ENCODE results near the gene MAP7. TPM values are rescaled to one million over a fixed set of nuclear protein-coding genes. Genes with fewer than 3 reads are reported as not detected.
"Not testable (repeated sequence)": the region's sequence is repeated elsewhere in the genome, so short reads cannot be mapped to it uniquely, and the experiment has no call there.

Gene MAP7
- total RNA-seq, 1 donor from 2014 or later = 0.51 TPM

DNA sequence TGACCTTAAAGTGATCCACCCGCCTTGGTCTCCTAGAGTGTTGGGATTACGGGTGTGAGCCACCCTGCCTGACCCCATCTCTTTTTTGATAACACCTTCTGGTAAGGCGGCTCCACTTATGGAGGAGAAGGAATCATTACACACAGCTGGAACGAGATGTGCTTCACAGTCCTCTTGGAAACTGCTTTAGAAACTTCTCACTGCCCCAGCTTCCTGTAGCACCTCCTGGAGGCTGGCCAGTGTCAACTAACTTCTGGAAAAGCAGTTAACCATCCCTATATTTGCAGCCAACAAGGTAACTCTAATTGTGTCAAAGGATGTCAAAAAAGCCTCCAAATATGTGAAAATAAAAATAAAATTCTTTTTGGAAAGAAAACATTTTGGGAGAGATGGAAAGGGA lies 211.7 kb downstream of the MAP7 start:
- DNase-seq (ENCODE audit: low read depth in 2 of 2) = no peak

GRCh38 chr6:136337606-136338005 lies 212.6 kb downstream of the MAP7 start:
- no peak for DNase-seq (ENCODE audit: low read depth in 2 of 2)

GRCh38 chr6:136337121-136337520 lies 213.1 kb downstream of the MAP7 start:
- no peak for DNase-seq (ENCODE audit: low read depth in 2 of 2)

- no peak for DNase-seq (ENCODE audit: low read depth in 2 of 2)
Observed at GRCh38 chr6:136335736-136336363, 214.4 kb downstream of the MAP7 start.

GRCh38 chr6:136334853-136335252 lies 215.4 kb downstream of the MAP7 start:
- no peak for DNase-seq (ENCODE audit: low read depth in 2 of 2)

DNA sequence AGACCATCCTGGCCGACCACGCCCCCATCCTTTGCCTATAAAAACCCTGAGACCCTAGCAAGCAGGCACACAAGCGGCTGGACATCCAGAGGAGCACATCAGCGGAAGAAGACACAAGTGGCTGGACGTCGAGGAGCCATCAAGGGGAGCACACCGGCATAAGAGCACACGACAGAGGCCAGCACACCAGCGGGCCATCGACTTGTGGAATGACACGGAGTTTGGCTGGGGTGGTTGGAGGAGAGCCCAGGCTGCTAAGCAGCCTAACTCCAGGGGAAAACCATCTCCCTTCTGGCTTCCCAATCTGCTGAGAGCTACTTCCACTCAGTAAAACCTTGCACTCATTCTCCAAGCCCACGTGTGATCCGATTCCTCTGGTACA lies 215.8 kb downstream of the MAP7 start:
- no peak for DNase-seq (ENCODE audit: low read depth in 2 of 2)

GRCh38 chr6:136333824-136334464 lies 216.3 kb downstream of the MAP7 start:
- DNase-seq (ENCODE audit: low read depth in 2 of 2) = no peak

DNA sequence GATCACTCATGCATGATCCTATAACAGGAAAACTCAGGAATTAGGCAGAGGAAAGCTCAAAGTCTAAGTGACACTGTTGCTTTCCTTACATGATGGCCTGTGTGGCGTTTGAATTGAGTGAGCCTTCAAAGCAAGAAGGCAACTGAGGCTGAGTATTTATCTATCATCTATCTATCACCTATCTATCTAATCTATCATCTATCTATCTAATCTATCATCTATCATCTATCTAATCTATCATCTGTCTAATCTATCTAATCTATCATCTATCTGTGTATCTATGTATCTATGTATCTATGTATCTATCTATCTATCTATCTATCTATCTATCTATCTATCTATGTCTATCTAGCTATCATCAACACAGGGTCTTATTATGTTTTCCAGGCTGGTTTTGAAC lies 218.8 kb downstream of the MAP7 start:
- no peak for DNase-seq (ENCODE audit: low read depth in 2 of 2)

DNA sequence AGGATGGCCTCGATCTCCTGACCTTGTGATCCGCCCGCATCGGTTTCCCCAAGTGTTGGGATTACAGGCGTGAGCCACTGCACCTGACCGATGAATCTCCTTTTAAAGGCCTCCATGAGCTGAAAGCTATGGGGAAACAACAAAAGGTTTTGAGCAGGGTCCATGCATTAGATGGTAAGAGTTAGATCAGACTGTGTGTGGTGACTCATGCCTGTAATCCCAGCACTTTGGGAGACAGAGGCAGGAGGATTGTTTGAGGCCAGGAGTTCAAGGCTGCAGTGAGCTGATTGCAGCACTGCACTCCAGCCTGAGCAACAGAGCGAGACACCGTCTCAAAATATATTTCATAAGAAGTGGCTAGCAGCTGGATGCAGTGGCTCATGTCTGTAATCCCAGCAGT lies 219.6 kb downstream of the MAP7 start:
- no peak for DNase-seq (ENCODE audit: low read depth in 2 of 2)

DNA sequence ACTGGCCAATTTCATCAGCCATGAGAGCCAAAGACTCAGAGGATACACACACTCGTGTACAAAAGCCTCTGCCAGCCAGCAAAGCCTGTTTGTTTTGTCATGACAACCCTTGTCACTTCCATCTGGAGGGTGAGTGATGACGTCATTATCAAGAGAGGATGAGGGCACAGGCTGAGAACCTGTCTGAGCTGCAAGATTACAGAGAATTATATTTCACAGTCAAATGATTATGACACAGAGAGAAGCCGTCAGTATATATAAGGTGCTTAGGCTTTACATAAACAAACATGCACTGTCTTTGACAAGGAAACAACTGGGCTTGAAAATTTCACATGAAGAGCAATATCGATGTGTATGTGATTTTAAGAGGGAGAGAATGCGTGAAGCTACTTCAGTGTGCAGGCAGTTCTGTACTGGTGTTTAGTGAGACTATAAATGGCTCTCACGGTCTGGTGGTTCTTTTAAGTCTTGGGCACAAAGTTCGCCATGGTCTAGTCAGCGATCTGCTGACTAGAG lies 224.1 kb downstream of the MAP7 start:
- DNase-seq (ENCODE audit: low read depth in 2 of 2) = peak; percentile 7 to 16

GRCh38 chr6:136324686-136325380 lies 225.4 kb downstream of the MAP7 start:
- no peak for DNase-seq (ENCODE audit: low read depth in 2 of 2)

- no peak for DNase-seq (ENCODE audit: low read depth in 2 of 2)
Observed at GRCh38 chr6:136323431-136324112, 226.7 kb downstream of the MAP7 start.

- DNase-seq (ENCODE audit: low read depth in 2 of 2) = no peak
Observed at GRCh38 chr6:136319732-136320131, 230.5 kb downstream of the MAP7 start.

DNA sequence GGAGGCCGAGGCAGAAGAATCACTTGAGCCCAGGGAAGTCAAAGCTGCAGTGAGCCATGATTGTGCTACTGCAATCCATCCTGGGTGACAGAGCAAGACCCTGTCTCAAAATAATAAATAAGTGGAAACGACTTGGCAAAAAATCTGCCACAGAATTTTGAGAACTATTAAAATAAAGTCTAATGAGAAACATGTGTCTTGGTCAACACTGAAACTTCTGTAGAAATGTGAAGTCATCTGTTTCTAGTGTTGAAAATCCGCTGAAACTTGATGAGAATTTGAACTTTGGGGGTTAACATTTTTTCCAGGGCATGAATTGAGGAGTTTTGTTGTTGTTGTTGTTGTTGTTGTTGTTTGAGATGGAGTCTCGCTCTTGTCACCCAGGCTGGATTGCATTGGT lies 231.5 kb downstream of the MAP7 start:
- DNase-seq (ENCODE audit: low read depth in 2 of 2) = no peak

GRCh38 chr6:136317971-136318370 lies 232.3 kb downstream of the MAP7 start:
- no peak for DNase-seq (ENCODE audit: low read depth in 2 of 2)

GRCh38 chr6:136317021-136317694 lies 233.1 kb downstream of the MAP7 start:
- peak; percentile 66 to 73 for DNase-seq (ENCODE audit: low read depth in 2 of 2)

- DNase-seq (ENCODE audit: low read depth in 2 of 2) = no peak
Observed at GRCh38 chr6:136315594-136315993, 234.6 kb downstream of the MAP7 start.

DNA sequence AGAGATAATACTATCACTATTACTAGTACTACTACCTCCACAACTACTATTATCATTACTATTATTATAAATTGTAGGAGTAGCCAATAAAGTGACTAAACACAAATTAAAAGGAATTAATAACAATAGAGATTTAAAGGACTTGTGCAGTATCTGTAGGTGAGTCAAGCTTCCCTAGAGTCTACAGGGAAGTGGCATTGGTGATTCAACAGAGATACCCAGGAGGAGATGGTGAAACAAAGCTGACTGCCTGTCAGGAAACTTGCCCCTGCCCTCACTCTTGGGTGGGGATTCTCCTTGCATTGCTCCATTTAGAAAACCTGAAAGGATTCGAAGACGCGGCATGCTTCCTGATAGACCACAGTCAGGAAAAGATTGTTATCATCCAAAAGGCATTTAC lies 237.2 kb downstream of the MAP7 start:
- DNase-seq (ENCODE audit: low read depth in 2 of 2) = no peak

GRCh38 chr6:136309729-136310311 lies 240.4 kb downstream of the MAP7 start:
- no peak for DNase-seq (ENCODE audit: low read depth in 2 of 2)

- no peak for DNase-seq (ENCODE audit: low read depth in 2 of 2)
Observed at GRCh38 chr6:136309171-136309570, 241.1 kb downstream of the MAP7 start.

DNA sequence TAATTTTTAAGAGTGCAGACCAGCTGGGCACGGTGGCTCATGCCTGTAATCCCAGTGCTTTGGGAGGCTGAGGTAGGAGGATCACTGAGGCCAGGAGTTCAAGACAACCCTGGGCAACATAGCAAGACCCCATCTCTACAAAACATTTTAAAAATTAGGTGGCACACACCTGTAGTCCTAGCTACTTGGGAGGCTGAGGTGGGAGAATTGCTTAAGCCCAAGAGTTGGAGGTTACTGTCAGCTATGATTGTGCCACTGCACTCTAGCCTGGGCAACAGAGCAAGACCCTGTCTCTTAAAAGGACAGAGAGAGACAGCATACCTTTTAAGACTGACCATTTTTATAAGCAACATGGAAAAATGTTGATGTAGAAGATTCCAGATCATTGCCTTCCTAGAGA lies 241.8 kb downstream of the MAP7 start:
- DNase-seq (ENCODE audit: low read depth in 2 of 2) = not testable (repeated sequence)
